ENCODE results near the gene AP2S1.

- TF ChIP-seq CTCF (IDR thresholded peaks at IDR 0.05), result no peak
- TF ChIP-seq POLR2A (IDR thresholded peaks at IDR 0.05), result no peak
- no peak for TF ChIP-seq POLR2AphosphoS5 (IDR thresholded peaks at IDR 0.05)
Observed at GRCh38 chr19:46845959-46846459, 4.6 kb downstream of the AP2S1 start.
